Adrenal gland (tissue), 12 donors: Measurements from ENCODE around the gene POLDIP3. TPM values are rescaled to one million over a fixed set of nuclear protein-coding genes. Genes with fewer than 3 reads are reported as not detected.

Experiments used
- DNase-seq, 7 donors: peaks; one replicate each; pipeline ENCODE4 v3.0.0-alpha.2; 2019 to 2020
- H3K27ac ChIP-seq, 5 donors: fragments of 200-600 bp; sonication (generic) in 4 of 5; 1 replicate in 3 of 5; 2 replicates in 2 of 5; pipeline versions ENCODE4 v1.5.1 to v1.8.0; 2016 to 2020; ENCODE audit warnings: mild to moderate bottlenecking in 1 of 5
- H3K27me3 ChIP-seq: fragments of 200-600 bp; 2 replicates; pipeline ENCODE4 v1.8.0; 2021
- H3K36me3 ChIP-seq, 2 donors: fragments of 200-600 bp; replicated peaks in 1 of 2; 1 replicate in 1 of 2; 2 replicates in 1 of 2; pipeline versions ENCODE4 v1.5.1 to v1.8.0; 2018 to 2022
- H3K4me1 ChIP-seq, 2 donors: fragments of 200-600 bp; replicated peaks in 1 of 2; 1 replicate in 1 of 2; 2 replicates in 1 of 2; pipeline versions ENCODE4 v1.5.1 to v1.8.0; 2018 to 2021
- H3K4me3 ChIP-seq, 4 donors: fragments of 200-600 bp; sonication (generic) in 3 of 4; one replicate each; pipeline ENCODE4 v1.5.1; 2016 to 2018
- H3K9me3 ChIP-seq, 3 donors: fragments of 200-600 bp; sonication (generic) in 1 of 3; replicated peaks in 1 of 3; 1 replicate in 2 of 3; 2 replicates in 1 of 3; pipeline versions ENCODE4 v1.5.1 to v1.8.0; 2016 to 2021
- CTCF ChIP-seq, 6 experiments: fragments of 450-650 bp in 4 of 6; fragments of 200-600 bp in 2 of 6; sonication (generic) in 1 of 6; IDR thresholded peaks; 1 replicate in 5 of 6; 2 replicates in 1 of 6; pipeline versions ENCODE4 v1.5.1 to v1.8.0; 2016 to 2021; ENCODE audit warnings: antibody characterized with exemption in 6 of 6, mild to moderate bottlenecking in 2 of 6, moderate library complexity in 1 of 6
- POLR2A ChIP-seq, 2 donors: fragments of 450-650 bp; IDR thresholded peaks; one replicate each; pipeline ENCODE4 v1.6.1; 2017; ENCODE audit warnings: antibody characterized with exemption in 2 of 2, mild to moderate bottlenecking in 2 of 2, moderate library complexity in 1 of 2
- whole genome bisulfite sequencing, 4 donors: extraction: QIAGEN DNeasy Blood & Tissue Kit in 2 of 4; methylation state at CpG; one replicate each; pipeline versions ENCODE4 v1.1.5 to v1.1.7; 2013 to 2017; 5-methylcytosine and 5-hydroxymethylcytosine counted together
- intact Hi-C, 2 donors: fragments of 100-400 bp; cut with DNase I; formaldehyde crosslinking; loops; one replicate each; pipeline versions ENCODE4 v1.14.1 to v1.15.0; 2022 to 2023
- polyA plus RNA-seq, 3 donors: library from polyadenylated mRNA; stranded (reverse); fragments of 200-250 nt in 2 of 3; fragments of 350-450 nt in 1 of 3; fragmentation: Illumina TruSeq in 1 of 3; extraction: RNeasy Lipid Tissue Mini Kit (QIAGEN cat#74804) in 1 of 3; gene quantifications; one replicate each; pipeline ENCODE4 v1.2.3, GENCODE V29; 2013 to 2014
- total RNA-seq, 9 donors: library from RNA; depleted of rRNA in 4 of 9; stranded (reverse); fragments of >200 nt in 4 of 9; fragments of 120-200 nt in 1 of 9; fragmentation: NEBNext Ultra II Directional in 1 of 9; extraction: Animal tissue kit (Norgen Biotek cat#: 25700) in 1 of 9; gene quantifications; one replicate each; pipeline versions ENCODE4 v1.1.0 to v1.2.4, GENCODE V29; 2013 to 2023
- donor health status: healthy with polysubstance abuse.
- donor health status: Bipolar disorder and iron deficiency.
- donor health status: DM: yes; HTN: yes; CAD: no.
- donor health status: DM: no; HTN: no; CAD: no.
- donor health status: DM: no; HTN: no; CAD: no.
- donor health status: DM: yes; HTN: yes; CAD: no.

The POLDIP3 gene
- total and polyA plus RNA-seq, 12 donors: 18.7 to 80.2 (median 45.4) TPM

GRCh38 chr22:42655693-42656092 lies 41.0 kb upstream of the POLDIP3 start:
- Histone ChIP-seq H3K27ac (no peak overlapping the region), H3K4me3 (no peak overlapping the region), H3K9me3 (no peaks in the 10 kb centered on the region), H3K4me1 (no peaks in the 10 kb centered on the region), H3K36me3 (no peaks in the 10 kb centered on the region), H3K27me3 (no peaks in the 10 kb centered on the region)
- TF ChIP-seq POLR2A (IDR thresholded peaks at IDR 0.05) (no peak), CTCF (IDR thresholded peaks at IDR 0.05) (no peak)
- no peak for DNase-seq
- WGBS, 4 donors: 70 to 81% (median 79%) methylated on average over 8 to 9 of the region's 9 CpGs
- intact Hi-C loops: no loop called here

- Histone ChIP-seq H3K4me1 (peaks cover 0 to 3% of the 10 kb centered on the region in 2 donors), H3K27ac (no peak overlapping the region), H3K9me3 (no peaks in the 10 kb centered on the region), H3K4me3 (no peak overlapping the region), H3K36me3 (no peaks in the 10 kb centered on the region), H3K27me3 (no peaks in the 10 kb centered on the region)
- WGBS, 4 donors: 84 to 91% (median 89%) methylated on average over 6 to 7 of the region's 7 CpGs
- intact Hi-C loops: no loop called here
- no peak for TF ChIP-seq POLR2A (IDR thresholded peaks at IDR 0.05)
- TF ChIP-seq CTCF (IDR thresholded peaks at IDR 0.05): no peak
- no peak for DNase-seq
Measured at GRCh38 chr22:42654436-42655073, 39.9 kb upstream of the POLDIP3 start.

- intact Hi-C loops: no loop called here
- H3K36me3 ChIP-seq: no peaks in the 10 kb centered on the region
- H3K9me3 ChIP-seq: no peaks in the 10 kb centered on the region
- peaks cover 0 to 4% of the 10 kb centered on the region in 2 donors for H3K4me1 ChIP-seq
- H3K4me3 ChIP-seq: no peak overlapping the region
- no peak overlapping the region for H3K27ac ChIP-seq
- no peaks in the 10 kb centered on the region for H3K27me3 ChIP-seq
- 80 to 91% (median 84%) methylated on average over 4 of the region's 4 CpGs for WGBS, 4 donors
- no peak for TF ChIP-seq CTCF (IDR thresholded peaks at IDR 0.05)
- TF ChIP-seq POLR2A (IDR thresholded peaks at IDR 0.05): no peak
- no peak for DNase-seq
Measured at GRCh38 chr22:42653999-42654398, 39.3 kb upstream of the POLDIP3 start.

- Histone ChIP-seq H3K27me3 (no peaks in the 10 kb centered on the region), H3K4me1 (peaks cover 18 to 28% of the 10 kb centered on the region in 2 donors), H3K9me3 (no peaks in the 10 kb centered on the region), H3K4me3 (no peak overlapping the region), H3K27ac (no peak overlapping the region), H3K36me3 (no peaks in the 10 kb centered on the region)
- TF ChIP-seq POLR2A (IDR thresholded peaks at IDR 0.05): no peak
- no peak for TF ChIP-seq CTCF (IDR thresholded peaks at IDR 0.05)
- intact Hi-C loops: no loop called here
- DNase-seq: peak in 1 of 7 donors; percentile 22
- 65 to 74% (median 69%) methylated on average over 7 of the region's 7 CpGs for WGBS, 4 donors
Measured at GRCh38 chr22:42651134-42651533, 36.5 kb upstream of the POLDIP3 start.
